Astrocyte of the hippocampus (primary cell): ENCODE data around the gene EGFL6.
A peak's percentile ranks its signal among the peaks of the same experiment; 100 is the strongest.
"Not testable (repeated sequence)": the region's sequence is repeated elsewhere in the genome, so short reads cannot be mapped to it uniquely, and the experiment has no call there.

Source experiments
- DNase-seq: peaks from one replicate; pipeline ENCODE4 v3.0.0; 2011; ENCODE audit warnings: low read depth, low spot score

EGFL6 gene

GRCh38 chrX:13652850-13653693 is 83.7 kb downstream of the EGFL6 start, which contains the start of gene TCEANC:
TSS of gene TCEANC (plus strand) at chrX:13653141. CDS start at chrX:13662509, 9,368 bp downstream.
- peak; percentile 98 for DNase-seq

DNA sequence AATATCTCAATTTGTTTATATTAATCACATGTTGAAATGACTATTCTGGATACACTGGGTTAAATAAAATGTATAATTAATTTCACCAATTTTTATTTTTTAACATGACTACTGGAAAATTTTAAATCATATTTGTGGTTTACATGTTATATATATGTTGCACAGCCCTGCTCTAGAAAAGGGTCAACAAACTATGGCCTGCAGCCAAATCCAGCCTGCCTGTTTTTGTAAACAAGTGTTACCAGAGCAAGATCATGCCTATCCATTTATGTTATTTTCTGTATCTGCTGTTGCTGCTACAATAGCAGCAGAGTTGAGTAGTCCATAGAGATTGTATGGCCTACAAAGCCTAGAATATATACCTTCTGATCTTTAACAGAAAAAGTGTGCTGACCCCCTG is 84.7 kb downstream of the EGFL6 start:
- no peak for DNase-seq

GRCh38 chrX:13655674-13656073 is 86.3 kb downstream of the EGFL6 start:
- DNase-seq, result no peak

- peak; percentile 65 for DNase-seq
Observed at GRCh38 chrX:13658602-13659001, 89.2 kb downstream of the EGFL6 start.

GRCh38 chrX:13659063-13659462 is 89.7 kb downstream of the EGFL6 start:
- no peak for DNase-seq

GRCh38 chrX:13661735-13662288 is 92.4 kb downstream of the EGFL6 start:
- no peak for DNase-seq

GRCh38 chrX:13662355-13662791 is 93.0 kb downstream of the EGFL6 start:
- DNase-seq, result no peak

- DNase-seq, result no peak
Observed at GRCh38 chrX:13664020-13664419, 94.6 kb downstream of the EGFL6 start.

DNA sequence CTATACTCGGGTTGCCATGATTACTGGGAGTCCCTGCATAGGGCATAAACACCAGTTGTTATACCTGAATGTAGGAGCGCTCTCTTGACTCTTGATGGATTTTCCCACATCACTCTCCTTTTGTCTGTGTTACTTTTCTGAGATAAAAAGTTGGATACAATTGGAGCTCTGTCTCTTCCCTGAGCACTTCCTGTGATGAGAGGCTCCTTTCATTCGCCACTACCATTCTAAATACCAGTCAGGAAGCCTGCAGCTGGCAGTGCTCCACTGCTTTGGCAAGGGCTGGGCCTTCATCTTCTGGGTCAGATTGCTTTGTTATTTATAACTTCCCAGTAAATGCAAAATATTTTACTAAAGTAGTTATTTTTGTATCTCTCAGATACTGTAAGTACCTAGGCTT is 97.4 kb downstream of the EGFL6 start:
- no peak for DNase-seq

- no peak for DNase-seq
Observed at GRCh38 chrX:13667919-13668318, 98.5 kb downstream of the EGFL6 start.

DNA sequence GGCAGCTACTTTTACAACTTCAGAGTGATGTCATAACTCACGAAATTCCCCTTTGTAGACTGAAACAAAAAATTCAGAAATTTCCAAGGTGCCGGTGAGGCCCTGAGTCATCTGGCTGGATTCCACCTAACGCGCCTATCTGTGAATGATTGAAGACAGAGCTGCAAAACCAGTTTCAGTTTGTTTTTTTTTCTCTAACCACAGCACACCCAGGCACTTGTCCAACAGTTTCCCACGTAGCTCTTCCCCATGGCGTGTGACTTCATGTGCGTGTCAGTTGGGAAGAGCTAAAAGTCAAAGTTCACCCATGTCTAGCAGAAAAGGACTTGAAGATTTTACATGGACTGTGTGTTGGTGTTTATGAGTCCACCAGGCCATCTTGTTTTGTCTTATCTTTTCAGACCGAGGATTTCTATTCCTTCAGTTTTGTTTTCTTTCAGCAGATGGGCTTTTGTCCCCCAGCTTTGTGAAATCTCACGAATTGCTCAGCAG is 99.9 kb downstream of the EGFL6 start:
- DNase-seq, result peak; percentile 95

DNA sequence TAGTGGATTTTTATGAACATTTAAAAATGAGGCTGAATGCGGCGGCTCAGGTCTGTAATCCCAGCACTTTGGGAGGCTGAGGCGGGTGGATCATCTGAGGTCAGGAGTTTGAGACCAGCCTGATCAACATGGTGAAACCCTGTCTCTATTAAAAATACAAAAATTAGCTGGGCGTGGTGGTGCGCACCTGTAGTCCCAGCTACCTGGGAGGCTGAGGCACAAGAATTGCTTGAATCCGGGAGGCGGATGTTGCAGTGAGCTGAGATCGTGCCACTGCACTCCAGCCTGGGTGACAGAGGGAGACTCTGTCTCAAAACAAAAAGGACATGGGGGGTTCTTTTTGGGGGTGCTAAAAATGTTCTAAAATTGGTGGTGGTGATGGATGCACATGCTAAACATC is 100.4 kb downstream of the EGFL6 start:
- DNase-seq, result not testable (repeated sequence)

- DNase-seq, result no peak
Observed at GRCh38 chrX:13670197-13670596, 100.8 kb downstream of the EGFL6 start.

- no peak for DNase-seq
Observed at GRCh38 chrX:13673016-13673415, 103.6 kb downstream of the EGFL6 start.

GRCh38 chrX:13676885-13677284 is 107.5 kb downstream of the EGFL6 start:
- no peak for DNase-seq

DNA sequence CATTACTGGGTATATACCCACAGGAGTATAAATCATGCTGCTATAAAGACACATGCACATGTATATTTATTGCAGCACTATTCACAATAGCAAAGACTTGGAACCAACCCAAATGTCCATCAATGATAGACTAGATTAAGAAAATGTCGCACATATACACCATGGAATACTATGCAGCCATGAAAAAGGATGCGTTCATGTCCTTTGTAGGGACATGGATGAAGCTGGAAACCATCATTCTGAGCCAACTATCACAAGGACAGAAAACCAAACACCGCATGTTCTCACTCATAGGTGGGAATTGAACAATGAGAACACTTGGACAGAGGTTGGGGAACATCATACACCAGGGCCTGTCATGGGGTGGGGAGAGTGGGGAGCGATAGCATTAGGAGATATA is 110.3 kb downstream of the EGFL6 start:
- DNase-seq, result not testable (repeated sequence)

DNA sequence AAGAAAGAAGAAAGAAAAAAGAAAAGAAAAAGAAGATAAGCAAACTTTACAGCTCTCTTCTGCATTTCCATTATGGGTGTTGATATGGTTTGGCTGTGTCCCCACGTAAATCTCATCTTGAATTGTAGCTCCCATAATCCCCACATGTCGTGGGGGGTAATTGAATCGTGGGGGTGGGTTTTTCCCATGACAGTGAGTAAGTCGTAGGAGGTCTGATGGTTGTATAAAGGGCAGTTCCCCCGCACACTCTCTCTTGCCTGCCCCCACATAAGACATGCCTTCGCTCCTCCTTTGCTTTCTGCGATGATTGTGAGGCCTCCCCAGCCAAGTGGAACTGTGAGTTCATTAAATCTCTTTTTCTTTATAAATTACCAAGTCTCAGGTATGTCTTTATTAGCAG is 112.2 kb downstream of the EGFL6 start:
- DNase-seq, result no peak
